ENCODE results near the gene UBE2R2. TPM values are rescaled to one million over a fixed set of nuclear protein-coding genes. Genes with fewer than 3 reads are reported as not detected.
"Not testable (repeated sequence)": the region's sequence is repeated elsewhere in the genome, so short reads cannot be mapped to it uniquely, and the experiment has no call there.

The UBE2R2 gene
- total RNA-seq, 1 donor from 2014 or later = 90.1 TPM

DNA sequence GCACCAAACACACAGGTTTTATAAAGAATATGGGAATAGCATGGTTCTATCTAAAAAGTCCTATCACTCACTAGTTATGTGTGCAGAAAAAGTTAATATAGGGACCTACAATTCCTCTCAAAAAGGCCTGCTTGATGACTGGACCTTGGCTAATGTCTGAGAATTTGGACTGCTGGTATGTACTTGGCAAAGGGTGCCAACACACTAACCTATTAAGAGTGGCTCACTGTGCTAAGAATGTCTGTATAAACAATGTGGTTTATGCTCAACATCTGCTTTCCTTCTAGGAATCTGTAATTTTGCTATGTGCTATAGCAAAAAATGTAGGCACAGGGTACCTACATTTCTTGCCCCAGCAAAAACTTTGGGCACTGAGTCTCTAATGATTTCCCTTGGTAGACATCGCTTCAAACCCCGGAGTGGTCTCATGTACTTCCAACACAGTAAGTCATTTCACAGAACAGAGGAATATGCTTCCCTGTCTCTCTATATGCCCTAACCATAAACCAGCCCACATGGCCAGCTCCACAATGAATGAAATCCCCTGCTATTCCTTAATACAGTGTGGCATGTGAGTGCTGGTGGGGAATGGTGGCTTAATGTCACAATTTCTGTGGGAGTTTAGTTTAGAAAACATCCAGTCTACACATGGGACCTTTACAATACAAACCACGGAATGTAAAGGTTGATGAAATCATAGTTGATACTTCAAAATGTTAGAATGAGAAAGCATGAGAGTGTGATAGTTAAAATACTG lies 130.0 kb downstream of the UBE2R2 start:
- no peak for DNase-seq
- no peaks in the 10 kb centered on the region for H3K27me3 Mint-ChIP-seq (ENCODE audit: unreplicated experiment)
- H3K36me3 Mint-ChIP-seq (ENCODE audit: unreplicated experiment) = no peaks in the 10 kb centered on the region
- H3K27ac Mint-ChIP-seq (ENCODE audit: unreplicated experiment) = no peak overlapping the region
- TF ChIP-seq, protein P1, sequence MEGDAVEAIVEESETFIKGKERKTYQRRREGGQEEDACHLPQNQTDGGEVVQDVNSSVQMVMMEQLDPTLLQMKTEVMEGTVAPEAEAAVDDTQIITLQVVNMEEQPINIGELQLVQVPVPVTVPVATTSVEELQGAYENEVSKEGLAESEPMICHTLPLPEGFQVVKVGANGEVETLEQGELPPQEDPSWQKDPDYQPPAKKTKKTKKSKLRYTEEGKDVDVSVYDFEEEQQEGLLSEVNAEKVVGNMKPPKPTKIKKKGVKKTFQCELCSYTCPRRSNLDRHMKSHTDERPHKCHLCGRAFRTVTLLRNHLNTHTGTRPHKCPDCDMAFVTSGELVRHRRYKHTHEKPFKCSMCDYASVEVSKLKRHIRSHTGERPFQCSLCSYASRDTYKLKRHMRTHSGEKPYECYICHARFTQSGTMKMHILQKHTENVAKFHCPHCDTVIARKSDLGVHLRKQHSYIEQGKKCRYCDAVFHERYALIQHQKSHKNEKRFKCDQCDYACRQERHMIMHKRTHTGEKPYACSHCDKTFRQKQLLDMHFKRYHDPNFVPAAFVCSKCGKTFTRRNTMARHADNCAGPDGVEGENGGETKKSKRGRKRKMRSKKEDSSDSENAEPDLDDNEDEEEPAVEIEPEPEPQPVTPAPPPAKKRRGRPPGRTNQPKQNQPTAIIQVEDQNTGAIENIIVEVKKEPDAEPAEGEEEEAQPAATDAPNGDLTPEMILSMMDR (IDR thresholded peaks at IDR 0.05; ENCODE audit: partially characterized antibody, unreplicated experiment) = no peak
- H3K4me3 Mint-ChIP-seq (ENCODE audit: unreplicated experiment) = no peak overlapping the region
- no peaks in the 10 kb centered on the region for H3K4me1 Mint-ChIP-seq (ENCODE audit: low read depth, unreplicated experiment)
- H3K9me3 Mint-ChIP-seq (ENCODE audit: unreplicated experiment) = no peaks in the 10 kb centered on the region

DNA sequence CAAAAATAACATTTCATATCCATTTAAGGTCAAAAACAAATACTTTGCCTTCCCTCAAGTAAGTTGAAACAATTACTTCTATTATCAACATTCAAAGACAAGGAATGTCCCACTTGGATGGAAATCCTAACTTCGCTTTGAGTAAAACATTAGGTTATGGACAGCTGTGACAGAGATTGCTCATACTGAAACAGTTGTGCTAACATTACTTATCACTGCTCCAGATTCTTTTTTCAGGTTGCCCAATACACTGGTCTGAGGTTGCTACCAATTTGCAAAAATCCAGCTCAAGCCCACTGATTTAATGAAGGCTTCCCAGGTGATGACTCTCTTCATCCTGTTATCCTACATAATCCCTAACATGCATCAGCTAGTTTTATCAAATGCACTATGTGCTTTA lies 133.4 kb downstream of the UBE2R2 start:
- no peaks in the 10 kb centered on the region for H3K36me3 Mint-ChIP-seq (ENCODE audit: unreplicated experiment)
- no peak overlapping the region for H3K27ac Mint-ChIP-seq (ENCODE audit: unreplicated experiment)
- no peaks in the 10 kb centered on the region for H3K27me3 Mint-ChIP-seq (ENCODE audit: unreplicated experiment)

DNA sequence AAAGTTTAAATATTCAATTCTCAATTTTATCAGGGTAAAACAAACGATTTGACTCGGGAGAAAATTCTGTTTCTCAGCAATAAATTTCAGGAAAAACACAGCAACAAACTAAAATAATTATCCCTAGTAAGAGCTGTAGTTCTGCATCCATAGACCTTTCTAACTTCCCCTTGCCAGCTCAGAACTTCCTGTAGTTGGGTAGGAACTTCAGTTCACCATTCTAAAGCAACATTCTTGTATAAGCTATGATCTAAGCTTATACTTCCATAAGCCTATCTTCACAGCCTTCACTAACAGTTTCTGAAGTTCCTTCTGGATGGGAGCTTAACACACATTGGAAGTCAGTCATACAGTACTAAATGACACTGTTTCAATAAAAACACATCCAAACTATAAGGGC lies 135.1 kb downstream of the UBE2R2 start:
- H3K36me3 Mint-ChIP-seq (ENCODE audit: unreplicated experiment) = no peaks in the 10 kb centered on the region
- no peaks in the 10 kb centered on the region for H3K4me1 Mint-ChIP-seq (ENCODE audit: low read depth, unreplicated experiment)
- no peak for DNase-seq
- no peak overlapping the region for H3K27ac Mint-ChIP-seq (ENCODE audit: unreplicated experiment)
- no peaks in the 10 kb centered on the region for H3K9me3 Mint-ChIP-seq (ENCODE audit: unreplicated experiment)
- TF ChIP-seq, protein P1 (IDR thresholded peaks at IDR 0.05; ENCODE audit: partially characterized antibody, unreplicated experiment) = no peak
- H3K4me3 Mint-ChIP-seq (ENCODE audit: unreplicated experiment) = no peak overlapping the region
- H3K27me3 Mint-ChIP-seq (ENCODE audit: unreplicated experiment) = no peaks in the 10 kb centered on the region

More for the DNA sequence above, 133.4 kb downstream of the UBE2R2 start:
- TF ChIP-seq, protein P1 (IDR thresholded peaks at IDR 0.05; ENCODE audit: partially characterized antibody, unreplicated experiment) = no peak
- Mint-ChIP-seq H3K9me3 (ENCODE audit: unreplicated experiment) (no peaks in the 10 kb centered on the region), H3K4me3 (ENCODE audit: unreplicated experiment) (no peak overlapping the region), H3K4me1 (ENCODE audit: low read depth, unreplicated experiment) (no peaks in the 10 kb centered on the region)
- DNase-seq = no peak

DNA sequence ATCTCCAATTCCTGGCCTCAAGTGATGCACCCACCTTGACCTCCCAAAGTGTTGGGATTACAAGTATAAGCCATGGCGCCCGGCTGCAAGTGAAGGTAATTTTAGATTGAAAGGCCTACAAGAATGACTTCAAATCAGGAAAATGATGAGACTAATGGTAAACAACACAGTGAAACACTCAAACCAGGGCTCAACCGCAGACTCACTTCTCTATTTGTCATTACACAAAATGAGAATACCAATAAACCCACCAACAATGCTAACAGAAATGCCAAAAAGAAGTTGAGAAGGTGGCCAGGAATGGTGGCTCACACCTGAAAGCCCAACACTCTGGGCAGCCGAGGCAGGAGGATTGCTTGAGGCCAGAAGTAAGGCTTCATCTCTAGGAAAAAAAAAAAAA lies 139.6 kb downstream of the UBE2R2 start:
- Mint-ChIP-seq H3K27me3 (ENCODE audit: unreplicated experiment) (no peaks in the 10 kb centered on the region), H3K27ac (ENCODE audit: unreplicated experiment) (no peak overlapping the region), H3K4me1 (ENCODE audit: low read depth, unreplicated experiment) (no peaks in the 10 kb centered on the region), H3K9me3 (ENCODE audit: unreplicated experiment) (peaks cover 2% of the 10 kb centered on the region), H3K4me3 (ENCODE audit: unreplicated experiment) (no peak overlapping the region), H3K36me3 (ENCODE audit: unreplicated experiment) (no peaks in the 10 kb centered on the region)
- no peak for DNase-seq
- TF ChIP-seq, protein P1 (IDR thresholded peaks at IDR 0.05; ENCODE audit: partially characterized antibody, unreplicated experiment) = no peak

DNA sequence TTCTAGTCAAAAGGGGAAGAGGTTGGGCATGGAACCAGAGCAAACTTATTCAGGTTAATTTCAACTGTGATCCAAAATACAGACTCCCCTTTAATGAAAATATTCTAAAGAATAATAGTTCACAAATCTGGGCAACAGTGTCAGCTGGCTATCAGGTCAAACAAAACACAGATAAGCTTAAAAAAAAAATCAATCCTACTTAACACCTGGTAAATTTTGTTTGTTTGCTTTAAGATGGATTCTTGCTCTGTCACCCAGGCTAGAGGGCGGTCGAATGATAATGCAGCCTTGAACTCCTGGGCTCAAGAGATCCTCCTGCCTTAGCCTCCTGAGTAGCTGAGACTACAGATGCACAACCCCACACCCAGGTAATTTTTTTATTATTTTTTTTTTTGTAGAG lies 142.8 kb downstream of the UBE2R2 start:
- TF ChIP-seq, protein P1 (IDR thresholded peaks at IDR 0.05; ENCODE audit: partially characterized antibody, unreplicated experiment) = no peak
- H3K36me3 Mint-ChIP-seq (ENCODE audit: unreplicated experiment) = no peaks in the 10 kb centered on the region
- H3K4me1 Mint-ChIP-seq (ENCODE audit: low read depth, unreplicated experiment) = no peaks in the 10 kb centered on the region
- DNase-seq = no peak
- H3K9me3 Mint-ChIP-seq (ENCODE audit: unreplicated experiment) = peaks cover 2% of the 10 kb centered on the region
- H3K27me3 Mint-ChIP-seq (ENCODE audit: unreplicated experiment) = no peaks in the 10 kb centered on the region
- no peak overlapping the region for H3K4me3 Mint-ChIP-seq (ENCODE audit: unreplicated experiment)
- H3K27ac Mint-ChIP-seq (ENCODE audit: unreplicated experiment) = no peak overlapping the region

DNA sequence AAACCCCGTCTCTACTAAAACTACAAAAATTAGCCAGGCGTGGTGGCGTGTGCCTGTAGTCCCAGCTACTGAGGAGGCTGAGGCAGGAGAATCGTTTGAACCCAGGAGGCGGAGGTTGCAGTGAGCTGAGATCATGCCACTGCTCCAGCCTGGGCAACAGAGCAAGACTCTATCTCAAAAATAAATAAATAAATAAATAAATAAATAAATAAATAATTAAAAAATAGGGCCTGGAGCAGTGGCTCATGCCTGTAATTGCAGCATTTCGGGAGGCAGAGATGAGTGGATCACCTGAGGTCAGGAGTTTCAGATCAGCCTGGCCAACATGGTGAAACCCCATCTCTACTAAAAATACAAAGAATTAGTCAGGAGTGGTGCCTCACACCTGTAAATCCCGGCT lies 145.5 kb downstream of the UBE2R2 start:
- H3K4me1 Mint-ChIP-seq (ENCODE audit: low read depth, unreplicated experiment); H3K9me3 Mint-ChIP-seq (ENCODE audit: unreplicated experiment); DNase-seq; H3K27ac Mint-ChIP-seq (ENCODE audit: unreplicated experiment); H3K36me3 Mint-ChIP-seq (ENCODE audit: unreplicated experiment); H3K4me3 Mint-ChIP-seq (ENCODE audit: unreplicated experiment); H3K27me3 Mint-ChIP-seq (ENCODE audit: unreplicated experiment): not testable (repeated sequence)
